ENCODE data around the gene ZNF362.
"Not testable (repeated sequence)": the region's sequence is repeated elsewhere in the genome, so short reads cannot be mapped to it uniquely, and the experiment has no call there.

The ZNF362 gene

GRCh38 chr1:33256471-33257206 lies at the start of gene ZNF362:
Gene ZNF362, plus strand, starts transcription at chr1:33256492. Its CDS starts 14,083 bp downstream, at chr1:33270575.
- DNase-seq = peak; percentile 54

- no peak for DNase-seq
Measured at GRCh38 chr1:33211972-33212371, 44.3 kb upstream of the ZNF362 start.

- DNase-seq = no peak
Measured at GRCh38 chr1:33219886-33220661, 36.2 kb upstream of the ZNF362 start.

- DNase-seq = no peak
Measured at GRCh38 chr1:33220676-33221384, 35.5 kb upstream of the ZNF362 start.

- no peak for DNase-seq
Measured at GRCh38 chr1:33221385-33221758, 34.9 kb upstream of the ZNF362 start.

GRCh38 chr1:33222381-33222780 lies 33.9 kb upstream of the ZNF362 start:
- no peak for DNase-seq

- no peak for DNase-seq
Measured at GRCh38 chr1:33224166-33224707, 32.1 kb upstream of the ZNF362 start.

GRCh38 chr1:33225586-33225985 lies 30.7 kb upstream of the ZNF362 start:
- DNase-seq = no peak

GRCh38 chr1:33228935-33229487 lies 27.3 kb upstream of the ZNF362 start:
- no peak for DNase-seq

- no peak for DNase-seq
Measured at GRCh38 chr1:33231166-33231565, 25.1 kb upstream of the ZNF362 start.

GRCh38 chr1:33232716-33233115 lies 23.6 kb upstream of the ZNF362 start:
- DNase-seq = no peak

- DNase-seq = no peak
Measured at GRCh38 chr1:33234131-33234530, 22.2 kb upstream of the ZNF362 start.

GRCh38 chr1:33234588-33234990 lies 21.7 kb upstream of the ZNF362 start:
- DNase-seq = no peak

GRCh38 chr1:33235521-33235920 lies 20.8 kb upstream of the ZNF362 start:
- DNase-seq = no peak

- DNase-seq = no peak
Measured at GRCh38 chr1:33236498-33236897, 19.8 kb upstream of the ZNF362 start.

- no peak for DNase-seq
Measured at GRCh38 chr1:33237579-33237978, 18.7 kb upstream of the ZNF362 start.

GRCh38 chr1:33238194-33238724 lies 18.0 kb upstream of the ZNF362 start:
- DNase-seq = not testable (repeated sequence)

GRCh38 chr1:33239410-33239809 lies 16.9 kb upstream of the ZNF362 start:
- DNase-seq = not testable (repeated sequence)

GRCh38 chr1:33241866-33242265 lies 14.4 kb upstream of the ZNF362 start:
- no peak for DNase-seq

- no peak for DNase-seq
Measured at GRCh38 chr1:33242652-33243051, 13.6 kb upstream of the ZNF362 start.

GRCh38 chr1:33244143-33244808 lies 12.0 kb upstream of the ZNF362 start:
- DNase-seq = no peak

GRCh38 chr1:33244809-33245186 lies 11.5 kb upstream of the ZNF362 start:
- no peak for DNase-seq

All from DMS79 (cell line).